ENCODE data around the gene BRD8.
A peak's percentile ranks its signal among the peaks of the same experiment; 100 is the strongest.

BRD8 gene

DNA sequence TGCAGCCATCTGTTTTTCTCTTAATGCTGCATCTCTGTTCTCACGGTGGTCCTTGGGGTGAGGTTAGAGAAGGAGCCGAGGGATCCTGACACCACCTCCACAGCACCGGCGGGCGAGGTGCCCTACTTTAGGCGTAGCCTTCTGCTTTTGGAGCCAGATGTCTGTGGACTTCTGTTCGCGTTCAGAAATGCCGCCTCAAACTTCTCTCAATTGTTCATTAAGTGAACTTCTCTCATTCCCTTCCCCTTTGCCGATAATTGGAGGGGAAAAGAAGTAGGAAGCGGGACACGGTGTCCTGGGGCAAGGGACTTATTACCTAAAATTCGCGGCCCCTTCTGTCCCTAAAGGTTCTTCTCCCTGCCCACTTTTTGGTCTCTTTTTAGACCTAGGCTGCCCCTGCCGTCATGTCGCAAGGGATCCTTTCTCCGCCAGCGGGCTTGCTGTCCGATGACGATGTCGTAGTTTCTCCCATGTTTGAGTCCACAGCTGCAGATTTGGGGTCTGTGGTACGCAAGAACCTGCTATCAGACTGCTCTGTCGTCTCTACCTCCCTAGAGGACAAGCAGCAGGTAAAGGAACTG is 937 bp upstream of the BRD8 start:
- peaks cover 21% of the 10 kb centered on the region for H3K36me3 ChIP-seq
- peak overlapping the region; percentile 77 to 86 for H3K4me3 ChIP-seq (ENCODE audit: low read depth in 1 of 2, low read length in 1 of 2)
- peaks cover 27 to 34% of the 10 kb centered on the region in 2 experiments for H3K4me1 ChIP-seq (ENCODE audit: control insufficient read depth in 1 of 2, insufficient read depth in 1 of 2, low read depth in 1 of 2, low read length in 1 of 2)
- no peaks in the 10 kb centered on the region for H3K27me3 ChIP-seq
- peak overlapping the region; percentile 91 for H3K27ac ChIP-seq
- TF ChIP-seq, protein P1, sequence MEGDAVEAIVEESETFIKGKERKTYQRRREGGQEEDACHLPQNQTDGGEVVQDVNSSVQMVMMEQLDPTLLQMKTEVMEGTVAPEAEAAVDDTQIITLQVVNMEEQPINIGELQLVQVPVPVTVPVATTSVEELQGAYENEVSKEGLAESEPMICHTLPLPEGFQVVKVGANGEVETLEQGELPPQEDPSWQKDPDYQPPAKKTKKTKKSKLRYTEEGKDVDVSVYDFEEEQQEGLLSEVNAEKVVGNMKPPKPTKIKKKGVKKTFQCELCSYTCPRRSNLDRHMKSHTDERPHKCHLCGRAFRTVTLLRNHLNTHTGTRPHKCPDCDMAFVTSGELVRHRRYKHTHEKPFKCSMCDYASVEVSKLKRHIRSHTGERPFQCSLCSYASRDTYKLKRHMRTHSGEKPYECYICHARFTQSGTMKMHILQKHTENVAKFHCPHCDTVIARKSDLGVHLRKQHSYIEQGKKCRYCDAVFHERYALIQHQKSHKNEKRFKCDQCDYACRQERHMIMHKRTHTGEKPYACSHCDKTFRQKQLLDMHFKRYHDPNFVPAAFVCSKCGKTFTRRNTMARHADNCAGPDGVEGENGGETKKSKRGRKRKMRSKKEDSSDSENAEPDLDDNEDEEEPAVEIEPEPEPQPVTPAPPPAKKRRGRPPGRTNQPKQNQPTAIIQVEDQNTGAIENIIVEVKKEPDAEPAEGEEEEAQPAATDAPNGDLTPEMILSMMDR (IDR thresholded peaks at IDR 0.05): no peak
- H3K9me3 ChIP-seq: no peaks in the 10 kb centered on the region

DNA sequence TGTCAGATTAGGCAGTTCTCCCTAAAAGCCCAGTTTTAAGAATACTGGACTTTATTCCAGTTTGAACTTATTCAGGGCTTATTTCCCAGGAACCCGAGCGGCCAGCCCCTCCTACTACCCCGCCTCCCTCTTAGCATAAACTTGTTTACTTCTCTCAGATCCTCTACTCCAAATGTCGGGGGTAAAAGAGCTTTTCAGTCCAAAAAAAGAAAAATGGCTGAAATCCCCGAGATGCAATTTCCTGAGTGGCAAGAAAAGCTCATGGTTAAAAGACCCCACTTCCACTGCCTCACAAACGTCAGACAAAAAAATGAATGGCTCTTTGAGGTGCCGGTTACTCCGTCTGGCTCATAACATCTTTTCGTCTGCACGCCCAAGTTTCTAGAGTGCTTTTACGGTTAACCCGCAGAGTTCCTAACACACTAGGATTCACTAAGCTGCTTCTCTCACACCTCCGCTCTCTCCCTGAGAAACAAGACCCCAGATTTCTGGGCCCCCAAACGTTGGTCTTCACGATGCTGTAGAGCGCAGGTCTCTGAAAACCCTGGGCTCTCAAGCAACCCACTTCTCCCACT is 402 bp downstream of the BRD8 start:
- H3K4me3 ChIP-seq (ENCODE audit: low read depth in 1 of 2, low read length in 1 of 2): peak overlapping the region; percentile 77 to 86
- peaks cover 15% of the 10 kb centered on the region for H3K36me3 ChIP-seq
- no peaks in the 10 kb centered on the region for H3K9me3 ChIP-seq
- peak overlapping the region; percentile 91 for H3K27ac ChIP-seq
- peaks cover 33 to 39% of the 10 kb centered on the region in 2 experiments for H3K4me1 ChIP-seq (ENCODE audit: control insufficient read depth in 1 of 2, insufficient read depth in 1 of 2, low read depth in 1 of 2, low read length in 1 of 2)
- no peaks in the 10 kb centered on the region for H3K27me3 ChIP-seq
- TF ChIP-seq, protein P1 (IDR thresholded peaks at IDR 0.05): no peak

DNA sequence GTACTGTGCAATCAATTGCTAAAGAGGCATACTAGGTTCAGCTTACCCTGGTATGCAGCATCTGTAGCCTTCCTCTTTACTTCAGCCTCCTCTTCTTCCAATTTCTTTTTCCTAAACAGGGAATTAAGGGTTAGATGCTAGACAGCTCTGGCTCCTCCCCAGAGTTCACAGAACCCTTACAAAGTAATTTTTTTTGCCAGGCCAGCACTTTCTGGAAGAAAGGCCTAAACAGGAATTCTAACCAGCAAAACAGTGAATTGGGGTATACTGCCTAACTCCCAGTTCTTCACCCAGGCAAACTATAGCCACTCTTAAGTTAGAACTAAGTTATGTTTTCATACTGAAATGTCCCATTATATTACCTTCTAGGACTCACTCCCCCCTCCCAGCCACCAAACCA is 8.1 kb downstream of the BRD8 start:
- TF ChIP-seq, protein P1 (IDR thresholded peaks at IDR 0.05): no peak
- no peak overlapping the region for H3K4me3 ChIP-seq (ENCODE audit: low read depth in 1 of 2, low read length in 1 of 2)
- H3K27ac ChIP-seq: no peak overlapping the region
- no peaks in the 10 kb centered on the region for H3K9me3 ChIP-seq
- H3K27me3 ChIP-seq: no peaks in the 10 kb centered on the region
- H3K36me3 ChIP-seq: peaks cover 78% of the 10 kb centered on the region
- peaks cover 8 to 9% of the 10 kb centered on the region in 2 experiments for H3K4me1 ChIP-seq (ENCODE audit: control insufficient read depth in 1 of 2, insufficient read depth in 1 of 2, low read depth in 1 of 2, low read length in 1 of 2)

DNA sequence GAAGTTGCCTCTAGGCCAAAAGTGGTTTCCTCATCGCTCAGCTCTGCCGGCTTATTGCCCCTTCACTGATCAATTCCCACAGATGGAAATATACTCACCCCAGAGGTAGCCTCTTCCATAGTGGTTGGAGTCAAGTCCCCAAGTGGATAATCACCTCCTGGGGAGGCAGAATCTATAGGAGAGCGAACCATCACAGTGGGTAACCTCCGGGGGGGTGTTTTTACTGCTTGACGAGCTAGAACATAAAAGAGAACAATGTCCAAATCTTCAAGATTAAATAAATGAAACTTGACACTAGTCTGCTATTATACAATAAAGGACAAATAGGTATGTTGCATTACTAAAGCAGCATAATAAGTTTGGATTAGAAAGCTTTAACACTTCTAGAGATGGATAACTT is 9.3 kb downstream of the BRD8 start:
- H3K27ac ChIP-seq: no peak overlapping the region
- H3K36me3 ChIP-seq: peaks cover 82% of the 10 kb centered on the region
- H3K27me3 ChIP-seq: no peaks in the 10 kb centered on the region
- peaks cover 8 to 9% of the 10 kb centered on the region in 2 experiments for H3K4me1 ChIP-seq (ENCODE audit: control insufficient read depth in 1 of 2, insufficient read depth in 1 of 2, low read depth in 1 of 2, low read length in 1 of 2)
- TF ChIP-seq, protein P1 (IDR thresholded peaks at IDR 0.05): no peak
- H3K9me3 ChIP-seq: no peaks in the 10 kb centered on the region
- no peak overlapping the region for H3K4me3 ChIP-seq (ENCODE audit: low read depth in 1 of 2, low read length in 1 of 2)

DNA sequence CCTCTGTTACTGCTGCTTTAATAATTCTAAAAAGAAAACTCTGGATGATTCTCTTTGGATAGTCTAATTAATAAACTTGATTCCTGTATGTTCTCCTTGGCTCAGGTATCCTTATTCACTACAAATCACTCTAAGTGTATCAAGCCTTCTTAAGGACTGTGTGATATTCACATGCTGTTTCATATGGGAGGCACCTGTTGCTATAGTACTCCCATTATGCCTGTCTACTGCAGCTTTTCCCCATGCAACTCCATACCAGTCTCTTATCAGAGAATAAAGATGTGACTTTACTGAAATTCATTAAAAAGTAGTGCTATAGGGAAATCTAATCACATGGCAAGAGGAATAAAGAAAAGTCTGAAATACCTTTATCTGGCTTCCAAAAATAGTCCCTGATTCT is 14.7 kb downstream of the BRD8 start:
- Histone ChIP-seq H3K4me3 (ENCODE audit: low read depth in 1 of 2, low read length in 1 of 2) (no peak overlapping the region), H3K27me3 (no peaks in the 10 kb centered on the region), H3K27ac (no peak overlapping the region), H3K9me3 (no peaks in the 10 kb centered on the region), H3K4me1 (ENCODE audit: control insufficient read depth in 1 of 2, insufficient read depth in 1 of 2, low read depth in 1 of 2, low read length in 1 of 2) (no peaks in the 10 kb centered on the region), H3K36me3 (peaks cover 100% of the 10 kb centered on the region)
- TF ChIP-seq, protein P1 (IDR thresholded peaks at IDR 0.05): no peak
